GM12874 (cell line): ENCODE results near the gene PRAMEF20.
"Not testable (repeated sequence)": the region's sequence is repeated elsewhere in the genome, so short reads cannot be mapped to it uniquely, and the experiment has no call there.

Experiments used
- TF ChIP-seq, protein P1 (sequence below): IDR thresholded peaks from 2 replicates; pipeline ENCODE4 v1.5.1; 2011; ENCODE audit warnings: low read depth, mild to moderate bottlenecking, control low read depth, low read length, moderate library complexity; ENCODE audit not compliant: insufficient read depth

Gene PRAMEF20

GRCh38 chr1:13410150-13410549, at the start of gene PRAMEF20:
TSS of gene PRAMEF20 (plus strand) at chr1:13410450. CDS start at chr1:13416355, 5,905 bp downstream.
- TF ChIP-seq, protein P1, sequence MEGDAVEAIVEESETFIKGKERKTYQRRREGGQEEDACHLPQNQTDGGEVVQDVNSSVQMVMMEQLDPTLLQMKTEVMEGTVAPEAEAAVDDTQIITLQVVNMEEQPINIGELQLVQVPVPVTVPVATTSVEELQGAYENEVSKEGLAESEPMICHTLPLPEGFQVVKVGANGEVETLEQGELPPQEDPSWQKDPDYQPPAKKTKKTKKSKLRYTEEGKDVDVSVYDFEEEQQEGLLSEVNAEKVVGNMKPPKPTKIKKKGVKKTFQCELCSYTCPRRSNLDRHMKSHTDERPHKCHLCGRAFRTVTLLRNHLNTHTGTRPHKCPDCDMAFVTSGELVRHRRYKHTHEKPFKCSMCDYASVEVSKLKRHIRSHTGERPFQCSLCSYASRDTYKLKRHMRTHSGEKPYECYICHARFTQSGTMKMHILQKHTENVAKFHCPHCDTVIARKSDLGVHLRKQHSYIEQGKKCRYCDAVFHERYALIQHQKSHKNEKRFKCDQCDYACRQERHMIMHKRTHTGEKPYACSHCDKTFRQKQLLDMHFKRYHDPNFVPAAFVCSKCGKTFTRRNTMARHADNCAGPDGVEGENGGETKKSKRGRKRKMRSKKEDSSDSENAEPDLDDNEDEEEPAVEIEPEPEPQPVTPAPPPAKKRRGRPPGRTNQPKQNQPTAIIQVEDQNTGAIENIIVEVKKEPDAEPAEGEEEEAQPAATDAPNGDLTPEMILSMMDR, result not testable (repeated sequence)

DNA sequence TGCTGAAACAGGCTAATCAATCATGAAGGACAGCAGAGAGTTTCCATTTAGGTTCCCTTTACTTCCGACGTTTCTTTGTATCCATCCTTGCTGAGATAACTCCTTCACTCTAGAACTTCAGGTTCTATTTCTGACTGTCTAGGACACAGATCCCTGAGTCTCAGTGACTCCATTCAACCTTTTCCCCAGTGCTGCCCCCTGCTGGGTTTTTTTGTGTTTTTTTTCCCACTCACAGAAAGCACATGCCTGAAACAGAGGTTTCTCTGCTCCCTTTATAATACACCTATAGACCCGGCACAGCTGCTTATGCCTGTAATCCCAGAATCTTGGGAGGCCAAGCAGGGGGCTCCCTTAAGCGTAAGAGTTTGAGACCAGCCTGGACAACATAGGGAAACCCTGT, 41.7 kb upstream of the PRAMEF20 start:
- TF ChIP-seq, protein P1, result 0 out of 2 replicates have a peak, but pooled peaks have one; percentile 25

- TF ChIP-seq, protein P1, result not testable (repeated sequence)
Measured at GRCh38 chr1:13389332-13389731, 20.9 kb upstream of the PRAMEF20 start, which contains the start of gene PRAMEF17. TSS of gene PRAMEF17 (plus strand) at chr1:13389632. CDS start at chr1:13389658, 26 bp downstream.

DNA sequence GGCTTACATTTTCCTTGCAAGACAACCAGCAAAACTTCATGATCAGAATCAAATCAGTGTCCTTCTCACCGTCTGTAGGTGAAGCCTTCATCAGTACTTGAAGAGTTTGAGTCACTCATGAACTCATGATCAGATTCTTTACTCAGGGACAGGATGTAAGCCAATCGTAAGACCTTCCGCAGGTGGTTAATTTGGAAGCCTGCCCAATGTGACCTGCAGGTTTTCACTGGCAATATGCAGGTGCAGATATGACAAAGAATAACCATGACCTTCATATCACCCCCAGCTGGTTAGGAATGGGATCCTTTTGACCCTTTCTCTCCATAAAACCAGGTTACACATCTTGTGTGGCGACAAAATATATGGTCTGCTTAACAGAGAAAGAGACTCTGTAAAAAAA, 2.4 kb upstream of the PRAMEF20 start:
- TF ChIP-seq, protein P1, result no peak

GRCh38 chr1:13430495-13430894, 20.2 kb downstream of the PRAMEF20 start:
- TF ChIP-seq, protein P1, result no peak

DNA sequence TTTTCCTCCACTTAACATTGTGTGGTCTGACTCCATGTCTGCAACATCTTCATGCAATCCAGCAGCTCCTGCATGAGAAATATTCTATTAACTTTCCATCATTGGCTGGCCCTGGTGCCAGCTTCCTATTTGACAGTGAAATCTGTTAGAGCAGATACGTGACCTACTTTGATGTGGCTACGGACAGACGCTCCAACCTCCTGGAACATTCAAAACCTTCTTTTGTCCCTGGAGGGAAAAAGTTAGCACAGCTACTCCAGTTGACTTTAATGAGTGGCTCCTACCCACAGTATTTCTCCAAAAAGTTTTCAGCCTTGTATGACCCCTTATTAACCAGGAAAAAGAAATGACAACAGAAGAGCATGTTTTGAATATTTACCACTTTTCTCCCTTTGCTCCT, 22.0 kb downstream of the PRAMEF20 start:
- TF ChIP-seq, protein P1, result no peak

GRCh38 chr1:13435458-13435857, 25.2 kb downstream of the PRAMEF20 start:
- TF ChIP-seq, protein P1, result no peak
